ENCODE measurements around the gene KAZN.

Gene KAZN

DNA sequence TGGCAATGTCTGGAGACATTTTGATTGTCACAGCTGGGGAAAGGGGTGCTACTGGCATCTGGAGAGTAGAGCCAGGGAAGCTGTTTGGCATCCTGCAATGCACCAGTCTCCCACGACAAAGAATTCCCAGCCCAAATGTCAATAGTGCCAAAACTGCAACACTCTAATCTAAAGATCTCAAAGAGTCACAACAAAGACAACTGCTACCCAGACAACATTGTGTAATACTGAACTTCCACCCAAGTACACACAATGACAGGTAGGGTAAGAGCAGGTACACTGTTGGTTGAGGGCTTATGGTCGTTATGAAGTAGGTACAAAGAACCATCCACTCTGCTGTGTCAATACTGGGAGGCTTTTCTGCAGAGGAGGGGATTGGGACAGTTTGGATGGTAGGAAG is 546.8 kb downstream of the KAZN start:
- no peak overlapping the region for H3K4me3 ChIP-seq (ENCODE audit: low read depth, low read length)

DNA sequence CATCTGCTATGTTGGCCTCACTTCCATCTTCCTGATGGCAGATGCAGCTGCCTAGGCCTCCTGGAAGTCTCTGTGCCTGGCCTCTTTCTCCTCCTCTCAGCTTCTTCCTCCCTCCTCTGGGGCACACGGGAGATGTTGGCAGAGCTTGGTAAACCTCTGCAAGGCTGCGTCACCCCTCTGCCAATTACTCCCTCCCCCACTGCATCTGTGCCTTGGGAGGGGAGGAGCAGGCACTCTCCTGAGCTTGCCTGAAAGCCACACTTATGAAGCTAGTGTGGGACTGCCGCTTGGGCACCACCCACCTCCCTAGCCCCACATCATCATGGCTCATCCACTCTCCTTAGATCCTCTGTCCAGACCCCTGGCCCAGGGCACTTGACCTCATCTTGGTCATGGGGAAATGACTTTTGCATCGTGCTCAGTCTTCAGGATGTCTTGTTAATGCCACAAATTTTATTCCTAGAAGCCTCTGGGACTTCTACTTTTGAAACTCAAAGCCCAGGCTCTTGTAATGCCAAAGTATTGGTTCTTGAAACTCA is 547.7 kb downstream of the KAZN start:
- H3K4me3 ChIP-seq (ENCODE audit: low read depth, low read length): no peak overlapping the region
- no peak for TF ChIP-seq CTCF (IDR thresholded peaks at IDR 0.05; ENCODE audit: control insufficient read depth, extremely low read depth, insufficient read depth)
- DNase-seq (ENCODE audit: low read depth): no peak

More for the DNA sequence above, 546.8 kb downstream of the KAZN start:
- TF ChIP-seq CTCF (IDR thresholded peaks at IDR 0.05; ENCODE audit: control insufficient read depth, extremely low read depth, insufficient read depth): no peak
- DNase-seq (ENCODE audit: low read depth): no peak

GRCh38 chr1:15146971-15147376 is 548.5 kb downstream of the KAZN start:
- H3K4me3 ChIP-seq (ENCODE audit: low read depth, low read length): no peak overlapping the region
- DNase-seq (ENCODE audit: low read depth): no peak
- TF ChIP-seq CTCF (IDR thresholded peaks at IDR 0.05; ENCODE audit: control insufficient read depth, extremely low read depth, insufficient read depth): no peak

DNA sequence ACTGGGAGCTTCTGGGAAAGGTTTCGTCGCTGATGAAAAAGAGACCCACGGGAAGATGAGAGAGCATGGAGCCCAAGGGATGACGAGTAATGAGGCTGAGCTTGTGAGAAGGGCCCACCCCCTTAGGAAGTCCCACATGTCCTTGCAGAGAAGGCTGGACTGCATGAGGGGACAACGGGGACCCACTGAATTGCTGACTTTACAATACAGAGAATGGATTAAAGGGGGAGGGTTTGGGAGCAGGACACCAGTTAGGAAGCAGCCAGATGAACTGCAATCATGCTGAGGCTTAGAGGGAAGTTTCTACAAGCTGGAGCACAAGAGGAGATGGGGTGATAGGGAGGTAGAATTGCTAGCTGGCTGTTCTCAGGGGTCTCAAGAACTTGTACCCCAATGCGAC is 549.5 kb downstream of the KAZN start:
- no peak overlapping the region for H3K4me3 ChIP-seq (ENCODE audit: low read depth, low read length)
- no peak for DNase-seq (ENCODE audit: low read depth)
- no peak for TF ChIP-seq CTCF (IDR thresholded peaks at IDR 0.05; ENCODE audit: control insufficient read depth, extremely low read depth, insufficient read depth)

GRCh38 chr1:15148475-15148874 is 550.0 kb downstream of the KAZN start:
- DNase-seq (ENCODE audit: low read depth): no peak
- no peak overlapping the region for H3K4me3 ChIP-seq (ENCODE audit: low read depth, low read length)
- no peak for TF ChIP-seq CTCF (IDR thresholded peaks at IDR 0.05; ENCODE audit: control insufficient read depth, extremely low read depth, insufficient read depth)

DNA sequence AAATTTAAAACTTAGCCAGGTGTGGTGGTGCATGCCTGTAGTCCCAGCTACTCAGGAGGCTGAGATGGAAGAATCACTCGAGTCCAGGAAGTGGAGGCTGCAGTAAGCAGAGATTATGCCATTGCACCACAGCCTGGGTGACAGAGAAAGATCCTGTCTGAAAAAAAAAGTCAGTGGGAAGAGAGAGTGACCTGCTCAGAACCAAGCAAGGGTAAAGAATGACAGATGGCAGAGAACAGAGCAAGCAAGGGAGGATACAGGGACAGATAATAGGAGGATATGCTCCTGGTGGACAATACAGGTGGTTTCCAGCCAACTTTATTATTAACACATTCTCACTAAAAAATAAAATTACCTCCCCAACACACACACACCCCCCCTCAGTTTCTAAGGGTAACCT is 550.5 kb downstream of the KAZN start:
- no peak for DNase-seq (ENCODE audit: low read depth)
- no peak for TF ChIP-seq CTCF (IDR thresholded peaks at IDR 0.05; ENCODE audit: control insufficient read depth, extremely low read depth, insufficient read depth)
- H3K4me3 ChIP-seq (ENCODE audit: low read depth, low read length): no peak overlapping the region

GRCh38 chr1:15150376-15150775 is 551.9 kb downstream of the KAZN start:
- TF ChIP-seq CTCF (IDR thresholded peaks at IDR 0.05; ENCODE audit: control insufficient read depth, extremely low read depth, insufficient read depth): no peak
- no peak overlapping the region for H3K4me3 ChIP-seq (ENCODE audit: low read depth, low read length)
- DNase-seq (ENCODE audit: low read depth): no peak

Data from LNCaP clone FGC (cell line).